C4-2B (cell line): Measurements from ENCODE around the gene INHBC.

ENCODE experiments used
- CTCF ChIP-seq: fragments of 450-650 bp; conservative IDR thresholded peaks from 2 replicates; pipeline ENCODE4 v1.5.1; 2017; ENCODE audit warnings: mild to moderate bottlenecking
- ZFX ChIP-seq: fragments of 450-650 bp; IDR thresholded peaks from 2 replicates; pipeline ENCODE4 v1.6.1; 2017

- TF ChIP-seq CTCF, result no peak
- TF ChIP-seq ZFX, result no peak
Measured at GRCh38 chr12:57473392-57473791, 38.8 kb downstream of the INHBC start.
